Astrocyte (in vitro differentiated cells and primary cell): ENCODE measurements around the gene CD19. TPM values are rescaled to one million over a fixed set of nuclear protein-coding genes. Genes with fewer than 3 reads are reported as not detected.

ENCODE experiments used
- DNase-seq: peaks from one replicate; pipeline ENCODE4 v3.0.0-alpha.2; 2010; ENCODE audit warnings: low read depth
- FAIRE-seq: peaks from 2 replicates; lab custom pipeline; 2011; peaks lifted over from hg19 to GRCh38; lab: Jason Lieb, UNC
- H2AFZ ChIP-seq: 2 replicates; pipeline ENCODE4 v1.6.0; 2012; ENCODE audit warnings: low read depth, low read length, inconsistent platforms
- H3K27ac ChIP-seq: 2 replicates; pipeline ENCODE4 v1.5.1; 2011; ENCODE audit warnings: low read depth, low read length, inconsistent platforms
- H3K27me3 ChIP-seq: 2 replicates; pipeline ENCODE4 v1.6.0; 2011; ENCODE audit warnings: low read length, inconsistent platforms; ENCODE audit not compliant: insufficient read depth
- H3K36me3 ChIP-seq: 2 replicates; pipeline ENCODE4 v1.5.1; 2011; ENCODE audit warnings: low read length, inconsistent platforms; ENCODE audit not compliant: insufficient read depth
- H3K4me1 ChIP-seq: 2 replicates; pipeline ENCODE4 v1.5.1; 2011; ENCODE audit warnings: low read length, inconsistent platforms; ENCODE audit not compliant: insufficient read depth
- H3K4me2 ChIP-seq: 2 replicates; pipeline ENCODE4 v1.6.0; 2012; ENCODE audit warnings: low read length, inconsistent platforms
- H3K4me3 ChIP-seq: 2 replicates; pipeline ENCODE4 v1.5.1; 2011; ENCODE audit warnings: low read depth, mild to moderate bottlenecking, low read length, inconsistent platforms; ENCODE audit not compliant: insufficient read depth
- H3K79me2 ChIP-seq: 2 replicates; pipeline ENCODE4 v1.6.0; 2012; ENCODE audit warnings: mild to moderate bottlenecking, low read length, inconsistent platforms; ENCODE audit not compliant: insufficient read depth
- H3K9ac ChIP-seq: 2 replicates; pipeline ENCODE4 v1.6.0; 2012; ENCODE audit warnings: mild to moderate bottlenecking, low read length, inconsistent platforms
- H3K9me3 ChIP-seq: 2 replicates; pipeline ENCODE4 v1.5.1; 2012; ENCODE audit warnings: low read depth, mild to moderate bottlenecking, low read length, inconsistent platforms; ENCODE audit not compliant: insufficient read depth
- H4K20me1 ChIP-seq: 2 replicates; pipeline ENCODE4 v1.6.0; 2012; ENCODE audit warnings: low read length, inconsistent platforms; ENCODE audit not compliant: insufficient read depth
- H3K27ac Mint-ChIP-seq: one replicate; pipeline ENCODE4 v1.8.0; 2021; ENCODE audit warnings: mild to moderate bottlenecking, mixed read lengths; ENCODE audit not compliant: unreplicated experiment
- H3K27me3 Mint-ChIP-seq: one replicate; pipeline ENCODE4 v1.8.0; 2021; ENCODE audit warnings: low read depth, mixed read lengths; ENCODE audit not compliant: unreplicated experiment
- H3K36me3 Mint-ChIP-seq: one replicate; pipeline ENCODE4 v1.8.0; 2021; ENCODE audit warnings: low read depth, mixed read lengths; ENCODE audit not compliant: unreplicated experiment
- H3K4me1 Mint-ChIP-seq: one replicate; pipeline ENCODE4 v1.8.0; 2021; ENCODE audit warnings: low read depth, mixed read lengths; ENCODE audit not compliant: unreplicated experiment
- H3K4me3 Mint-ChIP-seq: one replicate; pipeline ENCODE4 v1.8.0; 2021; ENCODE audit warnings: mild to moderate bottlenecking, moderate library complexity, mixed read lengths; ENCODE audit not compliant: unreplicated experiment
- H3K9me3 Mint-ChIP-seq: one replicate; pipeline ENCODE4 v1.8.0; 2021; ENCODE audit warnings: mild to moderate bottlenecking, mixed read lengths; ENCODE audit not compliant: unreplicated experiment
- EZH2 ChIP-seq: IDR thresholded peaks from 2 replicates; pipeline ENCODE4 v1.6.1; 2012; ENCODE audit warnings: mild to moderate bottlenecking, low read length, inconsistent platforms; ENCODE audit not compliant: insufficient read depth
- total RNA-seq: library from RNA; stranded (reverse); gene quantifications from 2 replicates; pipeline ENCODE4 v1.2.1, GENCODE V29; 2021
- TF ChIP-seq, protein P1 (sequence below): IDR thresholded peaks from 2 replicates; pipeline ENCODE4 v1.5.1; 2011; ENCODE audit warnings: low read depth, mild to moderate bottlenecking, inconsistent platforms, low read length, moderate library complexity; ENCODE audit not compliant: insufficient read depth

CD19 gene
- total RNA-seq, 1 donor from 2014 or later, result not detected

DNA sequence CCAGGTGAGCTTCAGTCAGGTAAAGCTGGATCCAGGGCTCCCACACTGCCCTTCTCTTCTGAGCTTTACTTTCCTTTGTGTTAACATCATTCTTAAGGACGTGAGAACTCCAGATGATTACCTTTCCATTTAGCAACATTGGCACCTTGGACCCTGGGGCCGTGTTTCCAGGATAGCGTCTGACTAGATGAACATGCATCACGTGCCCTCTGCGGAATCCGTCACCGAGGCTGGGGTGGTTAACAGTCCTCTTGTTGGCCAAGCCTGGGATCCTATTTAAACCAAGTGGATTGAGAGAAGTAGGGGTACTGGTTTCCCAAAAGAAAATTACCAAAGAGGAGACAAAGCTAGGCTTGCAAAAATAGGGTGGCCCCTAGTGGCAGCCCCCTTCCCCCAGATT lies 49.2 kb downstream of the CD19 start:
- DNase-seq, result no peak
- H3K36me3 Mint-ChIP-seq, result peaks cover 21% of the 10 kb centered on the region
- Histone ChIP-seq H3K27ac (no peak overlapping the region), H3K36me3 (peaks cover 5% of the 10 kb centered on the region), H3K4me2 (no peak overlapping the region), H3K9me3 (peaks cover 3% of the 10 kb centered on the region), H3K27me3 (no peaks in the 10 kb centered on the region), H3K4me1 (no peaks in the 10 kb centered on the region), H3K4me3 (no peak overlapping the region), H2AFZ (no peak overlapping the region), H3K79me2 (peaks cover 19% of the 10 kb centered on the region), H3K9ac (no peak overlapping the region), H4K20me1 (peaks cover 15% of the 10 kb centered on the region)
- no peaks in the 10 kb centered on the region for H3K27me3 Mint-ChIP-seq
- H3K4me3 Mint-ChIP-seq, result no peak overlapping the region
- H3K9me3 Mint-ChIP-seq, result no peaks in the 10 kb centered on the region
- H3K27ac Mint-ChIP-seq, result no peak overlapping the region
- TF ChIP-seq, protein P1, sequence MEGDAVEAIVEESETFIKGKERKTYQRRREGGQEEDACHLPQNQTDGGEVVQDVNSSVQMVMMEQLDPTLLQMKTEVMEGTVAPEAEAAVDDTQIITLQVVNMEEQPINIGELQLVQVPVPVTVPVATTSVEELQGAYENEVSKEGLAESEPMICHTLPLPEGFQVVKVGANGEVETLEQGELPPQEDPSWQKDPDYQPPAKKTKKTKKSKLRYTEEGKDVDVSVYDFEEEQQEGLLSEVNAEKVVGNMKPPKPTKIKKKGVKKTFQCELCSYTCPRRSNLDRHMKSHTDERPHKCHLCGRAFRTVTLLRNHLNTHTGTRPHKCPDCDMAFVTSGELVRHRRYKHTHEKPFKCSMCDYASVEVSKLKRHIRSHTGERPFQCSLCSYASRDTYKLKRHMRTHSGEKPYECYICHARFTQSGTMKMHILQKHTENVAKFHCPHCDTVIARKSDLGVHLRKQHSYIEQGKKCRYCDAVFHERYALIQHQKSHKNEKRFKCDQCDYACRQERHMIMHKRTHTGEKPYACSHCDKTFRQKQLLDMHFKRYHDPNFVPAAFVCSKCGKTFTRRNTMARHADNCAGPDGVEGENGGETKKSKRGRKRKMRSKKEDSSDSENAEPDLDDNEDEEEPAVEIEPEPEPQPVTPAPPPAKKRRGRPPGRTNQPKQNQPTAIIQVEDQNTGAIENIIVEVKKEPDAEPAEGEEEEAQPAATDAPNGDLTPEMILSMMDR, result no peak
- no peak for TF ChIP-seq EZH2
- no peak for FAIRE-seq
- H3K4me1 Mint-ChIP-seq, result peaks cover 2% of the 10 kb centered on the region

DNA sequence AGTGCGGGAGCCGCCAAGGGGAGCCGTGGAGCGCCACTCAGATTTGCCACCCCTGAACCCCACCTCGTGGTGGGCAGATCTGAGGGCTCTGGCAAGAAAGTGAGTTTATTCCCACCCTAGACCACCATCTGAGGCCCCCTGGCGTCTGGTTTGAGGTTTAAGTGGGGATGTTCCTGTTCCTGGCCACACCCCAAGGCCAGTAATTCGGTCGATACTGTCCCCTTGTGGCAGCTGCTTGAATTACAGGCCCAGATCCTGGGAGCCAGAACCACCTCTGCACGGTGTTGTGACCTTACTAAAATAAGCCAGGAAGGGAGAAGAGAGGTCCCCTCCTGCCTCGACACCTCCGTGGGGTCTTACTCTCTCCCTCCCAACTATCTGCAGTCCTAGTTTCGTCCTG lies 49.7 kb downstream of the CD19 start:
- no peaks in the 10 kb centered on the region for H3K9me3 Mint-ChIP-seq
- no peak for FAIRE-seq
- Histone ChIP-seq H2AFZ (no peak overlapping the region), H3K9ac (no peak overlapping the region), H3K36me3 (peaks cover 3% of the 10 kb centered on the region), H3K79me2 (peaks cover 13% of the 10 kb centered on the region), H3K4me2 (no peak overlapping the region), H3K9me3 (peaks cover 3% of the 10 kb centered on the region), H3K27me3 (no peaks in the 10 kb centered on the region), H3K4me3 (no peak overlapping the region), H3K27ac (no peak overlapping the region), H4K20me1 (peaks cover 15% of the 10 kb centered on the region), H3K4me1 (no peaks in the 10 kb centered on the region)
- DNase-seq, result no peak
- no peak overlapping the region for H3K4me3 Mint-ChIP-seq
- no peak overlapping the region for H3K27ac Mint-ChIP-seq
- H3K27me3 Mint-ChIP-seq, result no peaks in the 10 kb centered on the region
- peaks cover 22% of the 10 kb centered on the region for H3K36me3 Mint-ChIP-seq
- TF ChIP-seq, protein P1, result peak; percentile 36
- no peak for TF ChIP-seq EZH2
- peaks cover 2% of the 10 kb centered on the region for H3K4me1 Mint-ChIP-seq

GRCh38 chr16:28982418-28982817 lies 50.6 kb downstream of the CD19 start:
- peaks cover 12% of the 10 kb centered on the region for H4K20me1 ChIP-seq
- no peak overlapping the region for H3K9ac ChIP-seq
- peaks cover 2% of the 10 kb centered on the region for H3K4me1 Mint-ChIP-seq
- H3K9me3 Mint-ChIP-seq, result peaks cover 2% of the 10 kb centered on the region
- DNase-seq, result no peak
- H2AFZ ChIP-seq, result no peak overlapping the region
- TF ChIP-seq EZH2, result no peak
- TF ChIP-seq, protein P1, result no peak
- H3K4me3 Mint-ChIP-seq, result no peak overlapping the region
- no peaks in the 10 kb centered on the region for H3K4me1 ChIP-seq
- peaks cover 7% of the 10 kb centered on the region for H3K79me2 ChIP-seq
- no peak overlapping the region for H3K27ac ChIP-seq
- no peak overlapping the region for H3K4me3 ChIP-seq
- H3K4me2 ChIP-seq, result no peak overlapping the region
- FAIRE-seq, result no peak
- H3K36me3 Mint-ChIP-seq, result peaks cover 25% of the 10 kb centered on the region
- peaks cover 3% of the 10 kb centered on the region for H3K9me3 ChIP-seq
- no peak overlapping the region for H3K27ac Mint-ChIP-seq
- H3K36me3 ChIP-seq, result peaks cover 3% of the 10 kb centered on the region
- no peaks in the 10 kb centered on the region for H3K27me3 ChIP-seq
- no peaks in the 10 kb centered on the region for H3K27me3 Mint-ChIP-seq
